DND-41 (cell line): ENCODE results near the gene RASGRP1.

Experiments
- ATAC-seq: fragments of 200-7000 bp; cut with Tn5 transposase; 3 replicates; pipeline ENCODE4 v1.9.1; 2021; ENCODE audit warnings: low read depth; ENCODE audit not compliant: insufficient read depth
- DNase-seq: peaks from one replicate; pipeline ENCODE4 v3.0.0-alpha.2; 2020
- H2AFZ ChIP-seq: 2 replicates; pipeline ENCODE4 v1.6.0; 2012; ENCODE audit warnings: low read depth, low read length
- H3K27ac ChIP-seq: 2 replicates; pipeline ENCODE4 v1.5.1; 2012; ENCODE audit warnings: low read length, inconsistent platforms
- H3K27me3 ChIP-seq: fragments of 200-600 bp; sonication (generic); 2 replicates; pipeline ENCODE4 v1.6.0; 2012; ENCODE audit warnings: low read length, mild to moderate bottlenecking, inconsistent platforms; ENCODE audit not compliant: insufficient read depth, poor library complexity
- H3K36me3 ChIP-seq: 2 replicates; pipeline ENCODE4 v1.5.1; 2012; ENCODE audit warnings: low read length, inconsistent platforms; ENCODE audit not compliant: insufficient read depth
- H3K4me1 ChIP-seq: 2 replicates; pipeline ENCODE4 v1.5.1; 2012; ENCODE audit warnings: mild to moderate bottlenecking, low read length; ENCODE audit not compliant: insufficient read depth
- H3K4me2 ChIP-seq: 2 replicates; pipeline ENCODE4 v1.6.0; 2012; ENCODE audit warnings: mild to moderate bottlenecking, moderate library complexity, low read length, inconsistent platforms; ENCODE audit not compliant: insufficient read depth
- H3K4me3 ChIP-seq, 2 experiments: fragments of 200-600 bp in 1 of 2; shearing (Covaris generic) in 1 of 2; 2 replicates each; pipeline ENCODE4 v1.5.1; 2012 to 2016; ENCODE audit warnings: inconsistent platforms in 2 of 2, low read length in 2 of 2, mild to moderate bottlenecking in 2 of 2, low read depth in 1 of 2, moderate library complexity in 1 of 2
- H3K79me2 ChIP-seq: 2 replicates; pipeline ENCODE4 v1.6.0; 2012; ENCODE audit warnings: low read length, inconsistent platforms; ENCODE audit not compliant: insufficient read depth
- H3K9ac ChIP-seq: 2 replicates; pipeline ENCODE4 v1.6.0; 2012; ENCODE audit warnings: low read depth, mild to moderate bottlenecking, inconsistent platforms, low read length, moderate library complexity
- H3K9me3 ChIP-seq: 2 replicates; pipeline ENCODE4 v1.5.1; 2012; ENCODE audit warnings: low read length, moderate library complexity, mild to moderate bottlenecking, inconsistent platforms; ENCODE audit not compliant: insufficient read depth, severe bottlenecking
- H4K20me1 ChIP-seq: 2 replicates; pipeline ENCODE4 v1.6.0; 2012; ENCODE audit warnings: low read length; ENCODE audit not compliant: insufficient read depth
- EZH2 ChIP-seq: IDR thresholded peaks from 3 replicates; pipeline ENCODE4 v1.6.1; 2012; ENCODE audit warnings: borderline replicate concordance, low read depth, mild to moderate bottlenecking, moderate library complexity, low read length, inconsistent platforms; ENCODE audit not compliant: severe bottlenecking
- TF ChIP-seq, protein P1 (sequence below): IDR thresholded peaks from 2 replicates; pipeline ENCODE4 v1.5.1; 2012; ENCODE audit warnings: borderline replicate concordance, low read length, moderate library complexity, mild to moderate bottlenecking; ENCODE audit not compliant: poor library complexity, severe bottlenecking; ENCODE audit errors: extremely low read depth

Gene RASGRP1

DNA sequence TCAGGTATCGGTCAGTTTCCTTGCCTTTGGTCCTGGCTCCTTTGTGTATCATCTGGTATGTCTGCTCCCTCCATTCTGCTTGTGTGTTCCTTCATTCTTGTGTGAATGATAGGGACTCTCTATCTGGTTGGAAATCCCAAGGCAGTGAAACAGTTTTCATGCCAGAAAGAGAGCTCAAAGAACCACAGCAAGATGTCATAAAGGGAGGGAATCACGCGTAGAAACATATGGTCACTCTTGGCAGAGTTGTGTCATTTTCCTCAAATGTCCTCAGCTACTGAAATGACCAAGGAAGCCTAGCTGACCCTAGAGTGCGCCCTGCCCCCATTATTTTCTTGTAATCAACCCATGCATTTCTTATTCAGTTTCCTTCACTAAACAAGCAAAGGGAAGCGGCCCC, 48.0 kb downstream of the RASGRP1 start:
- no peak overlapping the region for H2AFZ ChIP-seq
- peaks cover 9% of the 10 kb centered on the region; the same call in 1 of the 2 replicates for H3K36me3 ChIP-seq
- no peaks in the 10 kb centered on the region for H3K9me3 ChIP-seq
- DNase-seq: no peak
- no peak for ATAC-seq
- H3K4me1 ChIP-seq: no peaks in the 10 kb centered on the region
- H3K79me2 ChIP-seq: no peaks in the 10 kb centered on the region
- H3K4me2 ChIP-seq: no peak overlapping the region
- no peaks in the 10 kb centered on the region for H4K20me1 ChIP-seq
- H3K27ac ChIP-seq: no peak overlapping the region
- H3K9ac ChIP-seq: no peak overlapping the region
- no peaks in the 10 kb centered on the region for H3K27me3 ChIP-seq
- H3K4me3 ChIP-seq: no peak overlapping the region
- TF ChIP-seq EZH2: no peak
- TF ChIP-seq, protein P1, sequence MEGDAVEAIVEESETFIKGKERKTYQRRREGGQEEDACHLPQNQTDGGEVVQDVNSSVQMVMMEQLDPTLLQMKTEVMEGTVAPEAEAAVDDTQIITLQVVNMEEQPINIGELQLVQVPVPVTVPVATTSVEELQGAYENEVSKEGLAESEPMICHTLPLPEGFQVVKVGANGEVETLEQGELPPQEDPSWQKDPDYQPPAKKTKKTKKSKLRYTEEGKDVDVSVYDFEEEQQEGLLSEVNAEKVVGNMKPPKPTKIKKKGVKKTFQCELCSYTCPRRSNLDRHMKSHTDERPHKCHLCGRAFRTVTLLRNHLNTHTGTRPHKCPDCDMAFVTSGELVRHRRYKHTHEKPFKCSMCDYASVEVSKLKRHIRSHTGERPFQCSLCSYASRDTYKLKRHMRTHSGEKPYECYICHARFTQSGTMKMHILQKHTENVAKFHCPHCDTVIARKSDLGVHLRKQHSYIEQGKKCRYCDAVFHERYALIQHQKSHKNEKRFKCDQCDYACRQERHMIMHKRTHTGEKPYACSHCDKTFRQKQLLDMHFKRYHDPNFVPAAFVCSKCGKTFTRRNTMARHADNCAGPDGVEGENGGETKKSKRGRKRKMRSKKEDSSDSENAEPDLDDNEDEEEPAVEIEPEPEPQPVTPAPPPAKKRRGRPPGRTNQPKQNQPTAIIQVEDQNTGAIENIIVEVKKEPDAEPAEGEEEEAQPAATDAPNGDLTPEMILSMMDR: no peak

DNA sequence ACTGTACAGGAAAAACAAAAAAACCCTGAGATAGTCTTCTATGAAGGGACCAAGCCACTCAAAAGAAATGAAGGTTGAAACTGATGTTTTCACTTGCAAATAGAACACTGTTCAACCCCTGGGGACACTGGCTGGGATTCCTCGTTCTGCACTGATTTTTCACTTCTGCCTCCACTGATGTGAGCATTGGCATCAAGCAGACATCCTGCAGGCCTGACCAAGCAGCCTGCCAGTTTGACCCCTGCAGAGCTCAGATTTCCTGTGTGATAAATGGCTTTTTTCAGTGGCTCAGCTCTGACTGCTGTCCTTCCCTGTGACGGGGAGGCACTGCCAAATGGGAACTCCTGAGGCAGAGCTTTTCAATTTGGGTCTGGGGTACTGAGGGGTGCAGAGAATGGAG, 50.0 kb downstream of the RASGRP1 start:
- H3K4me2 ChIP-seq: no peak overlapping the region
- H3K79me2 ChIP-seq: no peaks in the 10 kb centered on the region
- H3K9ac ChIP-seq: no peak overlapping the region
- peaks cover 14% of the 10 kb centered on the region for H3K36me3 ChIP-seq
- ATAC-seq (no peak), DNase-seq (no peak)
- no peak overlapping the region for H2AFZ ChIP-seq
- H3K27me3 ChIP-seq: no peaks in the 10 kb centered on the region
- no peaks in the 10 kb centered on the region for H3K9me3 ChIP-seq
- H4K20me1 ChIP-seq: no peaks in the 10 kb centered on the region
- no peak for TF ChIP-seq EZH2
- TF ChIP-seq, protein P1: no peak
- no peak overlapping the region for H3K4me3 ChIP-seq
- H3K27ac ChIP-seq: no peak overlapping the region
- no peaks in the 10 kb centered on the region for H3K4me1 ChIP-seq

DNA sequence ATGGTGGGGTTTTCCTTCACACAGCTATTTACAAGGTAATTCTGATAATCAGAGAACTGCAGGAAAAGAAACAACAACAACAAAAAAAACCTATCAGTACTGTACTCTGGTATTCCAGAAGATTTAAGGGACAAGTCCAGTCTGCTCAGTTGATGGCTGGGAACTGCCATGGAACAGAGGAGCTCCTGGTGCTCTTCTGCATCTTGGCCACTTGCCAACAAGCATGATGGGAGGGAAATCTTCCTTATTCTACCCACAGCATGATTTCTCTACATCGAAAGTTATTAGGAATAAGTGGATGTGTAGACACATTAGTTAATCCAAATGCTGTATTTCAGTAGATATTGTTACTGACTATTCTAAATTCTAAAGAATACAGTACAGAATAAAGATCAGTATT, 51.7 kb downstream of the RASGRP1 start:
- no peak for TF ChIP-seq EZH2
- TF ChIP-seq, protein P1: no peak
- no peaks in the 10 kb centered on the region for H3K27me3 ChIP-seq
- H3K36me3 ChIP-seq: peaks cover 12% of the 10 kb centered on the region
- no peaks in the 10 kb centered on the region for H3K79me2 ChIP-seq
- no peak overlapping the region for H3K4me2 ChIP-seq
- no peak overlapping the region for H3K9ac ChIP-seq
- DNase-seq (no peak), ATAC-seq (no peak)
- H3K4me3 ChIP-seq: no peak overlapping the region
- no peaks in the 10 kb centered on the region for H4K20me1 ChIP-seq
- H2AFZ ChIP-seq: no peak overlapping the region
- H3K27ac ChIP-seq: no peak overlapping the region
- no peaks in the 10 kb centered on the region for H3K4me1 ChIP-seq
- H3K9me3 ChIP-seq: no peaks in the 10 kb centered on the region

DNA sequence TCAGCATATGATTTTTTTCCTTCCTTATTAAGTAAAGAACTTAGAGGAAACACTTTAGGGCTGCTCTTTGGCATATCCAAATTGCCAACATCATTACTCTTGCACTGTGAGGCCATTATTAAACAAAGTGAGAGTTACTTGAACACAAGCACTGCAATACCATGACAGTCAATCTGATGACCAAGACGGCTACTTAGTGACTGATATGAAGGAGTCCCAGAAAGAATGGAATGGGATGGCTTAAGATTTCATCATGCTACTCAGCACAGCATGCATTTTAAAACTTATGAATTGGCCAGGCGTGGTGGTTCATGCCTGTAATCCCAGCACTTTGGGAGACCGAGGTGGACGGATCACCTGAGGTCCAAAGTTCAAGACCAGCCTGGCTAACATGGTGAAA, 55.5 kb downstream of the RASGRP1 start:
- no peak overlapping the region for H3K9ac ChIP-seq
- H3K4me3 ChIP-seq: no peak overlapping the region
- H3K27me3 ChIP-seq: no peaks in the 10 kb centered on the region
- ATAC-seq (no peak), DNase-seq (no peak)
- no peaks in the 10 kb centered on the region for H3K4me1 ChIP-seq
- H4K20me1 ChIP-seq: no peaks in the 10 kb centered on the region
- peaks cover 29% of the 10 kb centered on the region for H3K36me3 ChIP-seq
- no peaks in the 10 kb centered on the region for H3K9me3 ChIP-seq
- H3K27ac ChIP-seq: no peak overlapping the region
- no peaks in the 10 kb centered on the region for H3K79me2 ChIP-seq
- no peak for TF ChIP-seq EZH2
- TF ChIP-seq, protein P1: no peak
- no peak overlapping the region for H2AFZ ChIP-seq
- no peak overlapping the region for H3K4me2 ChIP-seq
